HFFc6 (cell line): Measurements from ENCODE around the gene H2AZ2. TPM values are rescaled to one million over a fixed set of nuclear protein-coding genes. Genes with fewer than 3 reads are reported as not detected.

Experiments
- DNase-seq: peaks from one replicate; pipeline ENCODE4 v3.0.0-alpha.2; 2018
- H3K27ac Mint-ChIP-seq: 2 replicates; pipeline ENCODE4 v1.8.0; 2020; ENCODE audit warnings: mild to moderate bottlenecking, mixed read lengths
- H3K27me3 Mint-ChIP-seq: 2 replicates; pipeline ENCODE4 v1.8.0; 2021; ENCODE audit warnings: mild to moderate bottlenecking, moderate library complexity, mixed read lengths; ENCODE audit not compliant: insufficient read depth
- H3K36me3 Mint-ChIP-seq: 2 replicates; pipeline ENCODE4 v1.8.0; 2021; ENCODE audit warnings: low read depth, mixed read lengths
- H3K4me1 Mint-ChIP-seq: 2 replicates; pipeline ENCODE4 v1.8.0; 2020; ENCODE audit warnings: low read depth, mixed read lengths
- H3K4me3 Mint-ChIP-seq: 2 replicates; pipeline ENCODE4 v1.8.0; 2020; ENCODE audit warnings: mild to moderate bottlenecking, moderate library complexity, mixed read lengths
- H3K9me3 Mint-ChIP-seq: 2 replicates; pipeline ENCODE4 v1.8.0; 2020; ENCODE audit warnings: mild to moderate bottlenecking, mixed read lengths
- total RNA-seq, 6 experiments: library from RNA; stranded (reverse); fragmentation: NEBNext Ultra II Directional; extraction: Animal tissue kit (Norgen Biotek cat#: 25700); gene quantifications; 2 replicates in 1 of 6; 3 replicates in 5 of 6; pipeline ENCODE4 v1.2.3, GENCODE V29; 2021
- TF ChIP-seq, protein P1 (sequence below): fragments of 200-600 bp; sonication (generic); IDR thresholded peaks from 2 replicates; pipeline ENCODE4 v1.5.0; 2021; ENCODE audit warnings: antibody characterized with exemption, mild to moderate bottlenecking

Gene H2AZ2
- total RNA-seq, 6 experiments from 2014 or later, result 128 to 215 (median 185) TPM

GRCh38 chr7:44802418-44803025 is 45.4 kb downstream of the H2AZ2 start:
- no peak for DNase-seq
- Mint-ChIP-seq H3K27ac (peak overlapping the region; percentile 86), H3K27me3 (peaks cover 9% of the 10 kb centered on the region), H3K4me3 (peak overlapping the region; percentile 62; the same call in 1 of the 2 replicates), H3K36me3 (peaks cover 49% of the 10 kb centered on the region), H3K4me1 (peaks cover 46% of the 10 kb centered on the region), H3K9me3 (peaks cover under 1% of the 10 kb centered on the region; the same call in 1 of the 2 replicates)
- TF ChIP-seq, protein P1, sequence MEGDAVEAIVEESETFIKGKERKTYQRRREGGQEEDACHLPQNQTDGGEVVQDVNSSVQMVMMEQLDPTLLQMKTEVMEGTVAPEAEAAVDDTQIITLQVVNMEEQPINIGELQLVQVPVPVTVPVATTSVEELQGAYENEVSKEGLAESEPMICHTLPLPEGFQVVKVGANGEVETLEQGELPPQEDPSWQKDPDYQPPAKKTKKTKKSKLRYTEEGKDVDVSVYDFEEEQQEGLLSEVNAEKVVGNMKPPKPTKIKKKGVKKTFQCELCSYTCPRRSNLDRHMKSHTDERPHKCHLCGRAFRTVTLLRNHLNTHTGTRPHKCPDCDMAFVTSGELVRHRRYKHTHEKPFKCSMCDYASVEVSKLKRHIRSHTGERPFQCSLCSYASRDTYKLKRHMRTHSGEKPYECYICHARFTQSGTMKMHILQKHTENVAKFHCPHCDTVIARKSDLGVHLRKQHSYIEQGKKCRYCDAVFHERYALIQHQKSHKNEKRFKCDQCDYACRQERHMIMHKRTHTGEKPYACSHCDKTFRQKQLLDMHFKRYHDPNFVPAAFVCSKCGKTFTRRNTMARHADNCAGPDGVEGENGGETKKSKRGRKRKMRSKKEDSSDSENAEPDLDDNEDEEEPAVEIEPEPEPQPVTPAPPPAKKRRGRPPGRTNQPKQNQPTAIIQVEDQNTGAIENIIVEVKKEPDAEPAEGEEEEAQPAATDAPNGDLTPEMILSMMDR, result no peak

- TF ChIP-seq, protein P1, result no peak
- H3K27me3 Mint-ChIP-seq, result peaks cover 15% of the 10 kb centered on the region
- H3K27ac Mint-ChIP-seq, result peak overlapping the region; percentile 86
- peaks cover 5% of the 10 kb centered on the region; the same call in 1 of the 2 replicates for H3K9me3 Mint-ChIP-seq
- peaks cover 55% of the 10 kb centered on the region for H3K36me3 Mint-ChIP-seq
- H3K4me3 Mint-ChIP-seq, result peak overlapping the region; percentile 62
- no peak for DNase-seq
- H3K4me1 Mint-ChIP-seq, result peaks cover 49% of the 10 kb centered on the region
These were observed 46.0 kb downstream of the H2AZ2 start for GRCh38 chr7:44801890-44802289.

DNA sequence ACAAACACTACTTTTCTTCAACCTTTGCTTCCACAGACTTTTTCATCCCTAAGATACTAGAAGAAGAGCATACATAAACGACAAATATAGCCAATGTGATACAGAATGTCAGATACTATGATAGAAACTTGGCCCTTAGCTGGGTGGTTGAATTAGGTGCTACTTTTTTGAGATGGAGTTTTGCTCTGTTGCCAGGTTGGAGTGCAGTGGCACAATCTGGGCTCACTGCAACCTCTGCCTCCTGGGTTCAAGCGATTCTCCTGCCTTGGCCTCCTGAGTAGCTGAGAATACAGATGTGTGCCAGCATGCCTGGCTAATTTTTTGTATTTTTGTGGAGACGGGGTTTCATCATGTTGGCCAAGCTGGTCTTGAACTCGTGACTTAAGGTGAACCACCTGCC is 47.9 kb downstream of the H2AZ2 start:
- peaks cover 49% of the 10 kb centered on the region for H3K4me1 Mint-ChIP-seq
- H3K27ac Mint-ChIP-seq, result peak overlapping the region; percentile 71
- peaks cover 5% of the 10 kb centered on the region; the same call in 1 of the 2 replicates for H3K9me3 Mint-ChIP-seq
- TF ChIP-seq, protein P1, result no peak
- peaks cover 55% of the 10 kb centered on the region for H3K36me3 Mint-ChIP-seq
- peak overlapping the region; percentile 61 for H3K4me3 Mint-ChIP-seq
- no peak for DNase-seq
- peaks cover 15% of the 10 kb centered on the region for H3K27me3 Mint-ChIP-seq

GRCh38 chr7:44798649-44799305 is 49.1 kb downstream of the H2AZ2 start:
- H3K27ac Mint-ChIP-seq, result peak overlapping the region; percentile 98
- peaks cover 55% of the 10 kb centered on the region for H3K4me1 Mint-ChIP-seq
- peaks cover 55% of the 10 kb centered on the region for H3K36me3 Mint-ChIP-seq
- peak; percentile 47 for DNase-seq
- H3K27me3 Mint-ChIP-seq, result peaks cover 13% of the 10 kb centered on the region
- peak overlapping the region; percentile 98 for H3K4me3 Mint-ChIP-seq
- TF ChIP-seq, protein P1, result no peak
- peaks cover 5% of the 10 kb centered on the region; the same call in 1 of the 2 replicates for H3K9me3 Mint-ChIP-seq

- DNase-seq, result peak; percentile 82
- H3K4me1 Mint-ChIP-seq, result peaks cover 54% of the 10 kb centered on the region
- H3K27ac Mint-ChIP-seq, result peak overlapping the region; percentile 98
- H3K36me3 Mint-ChIP-seq, result peaks cover 50% of the 10 kb centered on the region
- peak overlapping the region; percentile 98 for H3K4me3 Mint-ChIP-seq
- H3K9me3 Mint-ChIP-seq, result peaks cover 5% of the 10 kb centered on the region; the same call in 1 of the 2 replicates
- H3K27me3 Mint-ChIP-seq, result peaks cover 17% of the 10 kb centered on the region
- TF ChIP-seq, protein P1, result peak; percentile 79
These were observed 50.3 kb downstream of the H2AZ2 start for GRCh38 chr7:44797329-44798258.
